Suprapubic skin (tissue), 4 donors: Measurements from ENCODE around the gene FUCA2. TPM values are rescaled to one million over a fixed set of nuclear protein-coding genes. Genes with fewer than 3 reads are reported as not detected.

Experiments
- DNase-seq, 2 donors: peaks; one replicate each; pipeline ENCODE4 v3.0.0-alpha.2; 2019; ENCODE audit warnings: low spot score in 2 of 2
- H3K27ac ChIP-seq: fragments of 200-600 bp; sonication (generic); one replicate; pipeline ENCODE4 v1.5.1; 2019
- H3K27me3 ChIP-seq: fragments of 200-600 bp; sonication (generic); one replicate; pipeline ENCODE4 v1.5.1; 2019
- H3K36me3 ChIP-seq: fragments of 200-600 bp; sonication (generic); one replicate; pipeline ENCODE4 v1.5.1; 2019
- H3K4me1 ChIP-seq: fragments of 200-600 bp; sonication (generic); one replicate; pipeline ENCODE4 v1.5.1; 2019
- H3K4me3 ChIP-seq: fragments of 200-600 bp; sonication (generic); one replicate; pipeline ENCODE4 v1.5.1; 2019; ENCODE audit warnings: mild to moderate bottlenecking
- H3K9me3 ChIP-seq: fragments of 200-600 bp; sonication (generic); one replicate; pipeline ENCODE4 v1.5.1; 2019
- CTCF ChIP-seq, 2 donors: fragments of 200-600 bp in 1 of 2; fragments of 450-650 bp in 1 of 2; sonication (generic) in 1 of 2; IDR thresholded peaks; one replicate each; pipeline ENCODE4 v1.5.1; 2016 to 2019; ENCODE audit warnings: antibody characterized with exemption in 2 of 2, mild to moderate bottlenecking in 1 of 2, moderate library complexity in 1 of 2
- EP300 ChIP-seq: sonication (generic); formaldehyde crosslinking; IDR thresholded peaks from one replicate; pipeline ENCODE4 v1.6.1; 2017; ENCODE audit warnings: antibody characterized with exemption
- POLR2A ChIP-seq, 2 donors: fragments of 450-650 bp; IDR thresholded peaks; one replicate each; pipeline ENCODE4 v1.6.1; 2017; ENCODE audit warnings: antibody characterized with exemption in 2 of 2, mild to moderate bottlenecking in 2 of 2, moderate library complexity in 2 of 2
- POLR2AphosphoS5 ChIP-seq, 3 donors: sonication (generic); formaldehyde crosslinking; IDR thresholded peaks; one replicate each; pipeline ENCODE4 v1.6.1; 2017; ENCODE audit warnings: antibody characterized with exemption in 3 of 3
- WGBS: methylation state at CpG from one replicate; pipeline ENCODE4 v1.1.5; 2018; 5-methylcytosine and 5-hydroxymethylcytosine counted together
- total RNA-seq, 4 donors: library from RNA; depleted of rRNA; stranded (reverse); fragments of >200 nt; gene quantifications; one replicate each; pipeline ENCODE4 v1.1.0, GENCODE V29; 2016

The FUCA2 gene
- total RNA-seq, 4 donors from 2014 or later, result 4.7 to 15.5 (median 10.8) TPM

GRCh38 chr6:143525356-143525755, 13.8 kb upstream of the FUCA2 start:
- no peak overlapping the region for H3K4me3 ChIP-seq
- no peak for DNase-seq
- no peaks in the 10 kb centered on the region for H3K36me3 ChIP-seq
- H3K27me3 ChIP-seq, result no peaks in the 10 kb centered on the region
- no peak overlapping the region for H3K27ac ChIP-seq
- no peaks in the 10 kb centered on the region for H3K4me1 ChIP-seq
- TF ChIP-seq POLR2AphosphoS5 (IDR thresholded peaks at IDR 0.05), result no peak
- no peak for TF ChIP-seq EP300
- TF ChIP-seq POLR2A (IDR thresholded peaks at IDR 0.05), result no peak
- no peak for TF ChIP-seq CTCF (IDR thresholded peaks at IDR 0.05)
- H3K9me3 ChIP-seq, result no peaks in the 10 kb centered on the region
- 90% methylated on average over 1 of the region's 1 CpG for WGBS

- no peak overlapping the region for H3K27ac ChIP-seq
- no peaks in the 10 kb centered on the region for H3K36me3 ChIP-seq
- H3K4me3 ChIP-seq, result no peak overlapping the region
- WGBS, result 91% methylated on average over 8 of the region's 8 CpGs
- no peaks in the 10 kb centered on the region for H3K27me3 ChIP-seq
- no peaks in the 10 kb centered on the region for H3K9me3 ChIP-seq
- DNase-seq, result no peak
- TF ChIP-seq CTCF (IDR thresholded peaks at IDR 0.05), result no peak
- TF ChIP-seq EP300, result no peak
- no peak for TF ChIP-seq POLR2AphosphoS5 (IDR thresholded peaks at IDR 0.05)
- no peak for TF ChIP-seq POLR2A (IDR thresholded peaks at IDR 0.05)
- no peaks in the 10 kb centered on the region for H3K4me1 ChIP-seq
These were observed 10.6 kb upstream of the FUCA2 start for GRCh38 chr6:143522039-143522600.

DNA sequence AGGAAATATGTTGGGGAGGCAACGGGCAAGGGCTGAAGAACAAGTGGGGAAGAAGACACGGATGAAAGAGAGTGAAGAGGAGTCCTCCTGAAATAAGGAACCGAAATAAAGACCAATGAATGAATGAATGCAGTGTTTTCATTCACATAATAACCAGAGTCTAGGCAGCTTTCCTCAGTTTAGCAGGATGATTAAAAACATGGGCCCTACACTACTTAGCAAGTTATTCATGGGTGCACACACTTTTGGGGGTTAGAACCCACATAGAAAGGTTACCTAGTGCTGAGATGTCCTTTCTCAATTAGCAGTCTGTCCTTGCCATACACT, 5.9 kb upstream of the FUCA2 start:
- WGBS, result 58% methylated on average over 3 of the region's 3 CpGs
- Histone ChIP-seq H3K27ac (no peak overlapping the region), H3K36me3 (no peaks in the 10 kb centered on the region), H3K4me1 (peaks cover 10% of the 10 kb centered on the region), H3K27me3 (no peaks in the 10 kb centered on the region), H3K4me3 (no peak overlapping the region), H3K9me3 (no peaks in the 10 kb centered on the region)
- no peak for DNase-seq
- TF ChIP-seq CTCF (IDR thresholded peaks at IDR 0.05) (no peak), POLR2A (IDR thresholded peaks at IDR 0.05) (no peak), POLR2AphosphoS5 (IDR thresholded peaks at IDR 0.05) (no peak), EP300 (no peak)

GRCh38 chr6:143516690-143517446, 5.3 kb upstream of the FUCA2 start:
- Histone ChIP-seq H3K4me3 (no peak overlapping the region), H3K4me1 (peaks cover 14% of the 10 kb centered on the region), H3K27ac (no peak overlapping the region), H3K27me3 (no peaks in the 10 kb centered on the region), H3K36me3 (no peaks in the 10 kb centered on the region), H3K9me3 (no peaks in the 10 kb centered on the region)
- TF ChIP-seq POLR2AphosphoS5 (IDR thresholded peaks at IDR 0.05) (no peak), EP300 (no peak), CTCF (IDR thresholded peaks at IDR 0.05) (no peak), POLR2A (IDR thresholded peaks at IDR 0.05) (no peak)
- 79% methylated on average over 2 of the region's 2 CpGs for WGBS
- DNase-seq, result no peak

GRCh38 chr6:143515766-143516355, 4.3 kb upstream of the FUCA2 start:
- no peak for DNase-seq
- Histone ChIP-seq H3K36me3 (no peaks in the 10 kb centered on the region), H3K4me1 (peaks cover 24% of the 10 kb centered on the region), H3K27ac (peak overlapping the region; percentile 45), H3K4me3 (no peak overlapping the region), H3K9me3 (no peaks in the 10 kb centered on the region), H3K27me3 (no peaks in the 10 kb centered on the region)
- TF ChIP-seq CTCF (IDR thresholded peaks at IDR 0.05), result no peak
- no peak for TF ChIP-seq POLR2A (IDR thresholded peaks at IDR 0.05)
- no peak for TF ChIP-seq POLR2AphosphoS5 (IDR thresholded peaks at IDR 0.05)
- TF ChIP-seq EP300, result no peak
- WGBS, result 95% methylated on average over 6 of the region's 7 CpGs
